Measurements from ENCODE around the gene NCKAP5.

DNA sequence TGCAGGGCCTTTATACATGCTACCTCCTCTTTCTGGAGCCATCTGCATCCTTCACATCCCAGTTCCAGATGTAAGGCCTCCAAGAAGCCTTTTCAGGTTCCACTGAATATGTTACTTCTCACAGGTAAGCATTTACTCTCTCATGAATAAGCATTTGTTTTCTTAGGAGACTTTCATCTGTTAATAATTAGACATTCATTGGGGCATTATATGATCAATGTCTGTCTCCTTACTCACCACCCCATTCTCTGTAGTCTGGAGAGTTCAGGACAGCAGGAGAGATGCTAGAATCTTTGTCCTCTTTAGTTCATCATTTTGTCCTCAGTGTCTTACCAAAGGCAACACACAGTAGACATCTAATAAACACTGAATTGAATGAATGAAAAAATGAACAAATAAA, 185.7 kb downstream of the NCKAP5 start:
- TF ChIP-seq POLR2AphosphoS5 (IDR thresholded peaks at IDR 0.05; ENCODE audit: low read depth, low read length) (no peak), TAF1 (IDR thresholded peaks at IDR 0.05; ENCODE audit: borderline replicate concordance, insufficient read depth, low read length) (no peak)

Data from PFSK-1 (cell line).